HEK293 (cell line): ENCODE results near the gene TYW1B.
"Not testable (repeated sequence)": the region's sequence is repeated elsewhere in the genome, so short reads cannot be mapped to it uniquely, and the experiment has no call there.

Experiments
- CTCF ChIA-PET: fragments of 350-600 bp; formaldehyde crosslinking; extraction: SDS; loops from one replicate; lab custom pipeline; 2021; ENCODE audit warnings: antibody characterized with exemption; lab: Yijun Ruan, JAX
- POLR2A ChIA-PET: fragments of 300-600 bp; formaldehyde crosslinking; extraction: SDS; loops from one replicate; lab custom pipeline; 2020; ENCODE audit warnings: antibody characterized with exemption, inconsistent platforms; lab: Yijun Ruan, JAX
- H3K27ac ChIP-seq: fragments of 200-500 bp; sonication (Bioruptor generic); 2 replicates; pipeline ENCODE4 v1.5.1; 2014; ENCODE audit warnings: low read depth, low read length, control low read depth, inconsistent platforms; ENCODE audit errors: extremely low read depth
- H3K36me3 ChIP-seq, 2 experiments: fragments of 200-500 bp in 1 of 2; sonication (Bioruptor generic) in 1 of 2; 1 replicate in 1 of 2; 2 replicates in 1 of 2; pipeline ENCODE4 v1.5.1; 2014 to 2017; ENCODE audit warnings: inconsistent platforms in 2 of 2, low read length in 2 of 2; ENCODE audit not compliant: control insufficient read depth in 2 of 2, insufficient read depth in 1 of 2
- H3K4me1 ChIP-seq: fragments of 200-500 bp; sonication (Bioruptor generic); 2 replicates; pipeline ENCODE4 v1.5.1; 2014; ENCODE audit warnings: mild to moderate bottlenecking, low read length, inconsistent platforms; ENCODE audit not compliant: control insufficient read depth, insufficient read depth
- H3K4me3 ChIP-seq: 2 replicates; pipeline ENCODE4 v1.5.1; 2011; ENCODE audit warnings: low read depth, mild to moderate bottlenecking, control low read depth, low read length, moderate library complexity
- H3K9me3 ChIP-seq: fragments of 200-500 bp; sonication (Bioruptor generic); 2 replicates; pipeline ENCODE4 v1.5.1; 2014; ENCODE audit warnings: low read depth, low read length, inconsistent platforms; ENCODE audit not compliant: control insufficient read depth, insufficient read depth
- CTCF ChIP-seq: fragments of 450-650 bp; formaldehyde crosslinking; IDR thresholded peaks from 2 replicates; pipeline ENCODE4 v1.5.1; 2016; ENCODE audit warnings: missing biosample characterization, missing genetic modification characterization
- ZNF175 ChIP-seq: fragments of 450-650 bp; formaldehyde crosslinking; IDR thresholded peaks from 2 replicates; pipeline ENCODE4 v1.5.1; 2016; ENCODE audit warnings: missing biosample characterization, missing genetic modification characterization
- ZNF19 ChIP-seq: fragments of 450-650 bp; formaldehyde crosslinking; IDR thresholded peaks from 2 replicates; pipeline ENCODE4; 2016; ENCODE audit warnings: missing biosample characterization, missing genetic modification characterization, low read depth
- ZNF610 ChIP-seq: fragments of 450-650 bp; formaldehyde crosslinking; IDR thresholded peaks from 2 replicates; pipeline ENCODE4 v1.5.1; 2016; ENCODE audit warnings: missing biosample characterization, missing genetic modification characterization, borderline replicate concordance
- ZNF791 ChIP-seq: fragments of 450-650 bp; formaldehyde crosslinking; IDR thresholded peaks from 2 replicates; pipeline ENCODE4 v1.5.1; 2016; ENCODE audit warnings: missing biosample characterization, missing genetic modification characterization

TYW1B gene

GRCh38 chr7:72810437-72810836 is 17.6 kb downstream of the TYW1B start:
- H3K9me3 ChIP-seq, POLR2A ChIA-PET, CTCF ChIA-PET, H3K4me3 ChIP-seq, H3K4me1 ChIP-seq, H3K27ac ChIP-seq: not testable (repeated sequence)
- H3K36me3 ChIP-seq = peaks cover 0 to 11% of the 10 kb centered on the region in 2 experiments; a peak in 2 of 3 replicates

GRCh38 chr7:72808511-72808910 is 19.5 kb downstream of the TYW1B start:
- POLR2A ChIA-PET, H3K4me3 ChIP-seq, H3K4me1 ChIP-seq, CTCF ChIA-PET, H3K27ac ChIP-seq, H3K9me3 ChIP-seq: not testable (repeated sequence)
- peaks cover 0 to 15% of the 10 kb centered on the region in 2 experiments; a peak in 2 of 3 replicates for H3K36me3 ChIP-seq

GRCh38 chr7:72806851-72807250 is 21.1 kb downstream of the TYW1B start:
- H3K9me3 ChIP-seq, H3K27ac ChIP-seq, CTCF ChIA-PET, POLR2A ChIA-PET, H3K4me3 ChIP-seq, H3K4me1 ChIP-seq: not testable (repeated sequence)
- H3K36me3 ChIP-seq = peaks cover 0 to 15% of the 10 kb centered on the region in 2 experiments; a peak in 2 of 3 replicates

- H3K4me1 ChIP-seq = no peaks in the 10 kb centered on the region
- CTCF ChIA-PET = interaction anchor here (0.7 kb wide), 1 partner anchor 114 kb away, joined by 3 read pairs; no protein-coding TSS in a partner anchor
- H3K4me3 ChIP-seq = no peak overlapping the region
- H3K36me3 ChIP-seq = peaks cover 0 to 15% of the 10 kb centered on the region in 2 experiments; a peak in 2 of 3 replicates
- no peak for TF ChIP-seq ZNF791
- no peak for TF ChIP-seq ZNF610 (tag by site-specific recombination)
- no peak for TF ChIP-seq ZNF19 (tag by site-specific recombination)
- TF ChIP-seq ZNF175 (tag by site-specific recombination) = no peak
- TF ChIP-seq CTCF (tag by site-specific recombination) = no peak
- POLR2A ChIA-PET = no interaction called here
- no peak overlapping the region for H3K27ac ChIP-seq
- H3K9me3 ChIP-seq = no peaks in the 10 kb centered on the region
Measured at GRCh38 chr7:72805526-72806494, 22.2 kb downstream of the TYW1B start.

GRCh38 chr7:72803778-72804177 is 24.2 kb downstream of the TYW1B start:
- H3K4me1 ChIP-seq, H3K27ac ChIP-seq, H3K4me3 ChIP-seq, CTCF ChIA-PET, POLR2A ChIA-PET, H3K9me3 ChIP-seq: not testable (repeated sequence)
- H3K36me3 ChIP-seq = peaks cover 0 to 15% of the 10 kb centered on the region in 2 experiments; a peak in 2 of 3 replicates

GRCh38 chr7:72801564-72801963 is 26.4 kb downstream of the TYW1B start:
- CTCF ChIA-PET = interaction anchor here (0.6 kb wide), 1 partner anchor 806 kb away, joined by 3 read pairs; no protein-coding TSS in a partner anchor
- POLR2A ChIA-PET = not testable (repeated sequence)

GRCh38 chr7:72795401-72795800 is 32.6 kb downstream of the TYW1B start:
- H3K4me1 ChIP-seq, H3K9me3 ChIP-seq, H3K36me3 ChIP-seq, CTCF ChIA-PET, H3K4me3 ChIP-seq, POLR2A ChIA-PET, H3K27ac ChIP-seq: not testable (repeated sequence)

More at GRCh38 chr7:72801564-72801963, 26.4 kb downstream of the TYW1B start:
- not testable (repeated sequence) for H3K27ac ChIP-seq, H3K4me3 ChIP-seq, H3K4me1 ChIP-seq, H3K9me3 ChIP-seq
- H3K36me3 ChIP-seq = peaks cover 0 to 15% of the 10 kb centered on the region in 2 experiments; a peak in 2 of 3 replicates
